ENCODE data around the gene TBC1D4. TPM values are rescaled to one million over a fixed set of nuclear protein-coding genes. Genes with fewer than 3 reads are reported as not detected.

Gene TBC1D4
- total RNA-seq, 1 donor from 2014 or later, result 5.3 TPM

- peaks cover 2% of the 10 kb centered on the region for H3K36me3 Mint-ChIP-seq (ENCODE audit: unreplicated experiment)
- no peak for DNase-seq (ENCODE audit: extremely low spot score, unreplicated experiment)
- no peak overlapping the region for H3K4me3 Mint-ChIP-seq (ENCODE audit: unreplicated experiment)
- TF ChIP-seq, protein P1, sequence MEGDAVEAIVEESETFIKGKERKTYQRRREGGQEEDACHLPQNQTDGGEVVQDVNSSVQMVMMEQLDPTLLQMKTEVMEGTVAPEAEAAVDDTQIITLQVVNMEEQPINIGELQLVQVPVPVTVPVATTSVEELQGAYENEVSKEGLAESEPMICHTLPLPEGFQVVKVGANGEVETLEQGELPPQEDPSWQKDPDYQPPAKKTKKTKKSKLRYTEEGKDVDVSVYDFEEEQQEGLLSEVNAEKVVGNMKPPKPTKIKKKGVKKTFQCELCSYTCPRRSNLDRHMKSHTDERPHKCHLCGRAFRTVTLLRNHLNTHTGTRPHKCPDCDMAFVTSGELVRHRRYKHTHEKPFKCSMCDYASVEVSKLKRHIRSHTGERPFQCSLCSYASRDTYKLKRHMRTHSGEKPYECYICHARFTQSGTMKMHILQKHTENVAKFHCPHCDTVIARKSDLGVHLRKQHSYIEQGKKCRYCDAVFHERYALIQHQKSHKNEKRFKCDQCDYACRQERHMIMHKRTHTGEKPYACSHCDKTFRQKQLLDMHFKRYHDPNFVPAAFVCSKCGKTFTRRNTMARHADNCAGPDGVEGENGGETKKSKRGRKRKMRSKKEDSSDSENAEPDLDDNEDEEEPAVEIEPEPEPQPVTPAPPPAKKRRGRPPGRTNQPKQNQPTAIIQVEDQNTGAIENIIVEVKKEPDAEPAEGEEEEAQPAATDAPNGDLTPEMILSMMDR (IDR thresholded peaks at IDR 0.05), result no peak
- H3K4me1 Mint-ChIP-seq (ENCODE audit: unreplicated experiment), result peaks cover 2% of the 10 kb centered on the region
- no peak overlapping the region for H3K27ac Mint-ChIP-seq (ENCODE audit: unreplicated experiment)
- no peaks in the 10 kb centered on the region for H3K9me3 Mint-ChIP-seq (ENCODE audit: unreplicated experiment)
- no peaks in the 10 kb centered on the region for H3K27me3 Mint-ChIP-seq (ENCODE audit: unreplicated experiment)
Measured at GRCh38 chr13:75302071-75302698, 179.8 kb downstream of the TBC1D4 start.

- Mint-ChIP-seq H3K4me1 (ENCODE audit: unreplicated experiment) (peaks cover 2% of the 10 kb centered on the region), H3K36me3 (ENCODE audit: unreplicated experiment) (peaks cover 2% of the 10 kb centered on the region), H3K9me3 (ENCODE audit: unreplicated experiment) (no peaks in the 10 kb centered on the region), H3K27ac (ENCODE audit: unreplicated experiment) (no peak overlapping the region), H3K4me3 (ENCODE audit: unreplicated experiment) (no peak overlapping the region), H3K27me3 (ENCODE audit: unreplicated experiment) (no peaks in the 10 kb centered on the region)
- no peak for DNase-seq (ENCODE audit: extremely low spot score, unreplicated experiment)
- TF ChIP-seq, protein P1 (IDR thresholded peaks at IDR 0.05), result no peak
Measured at GRCh38 chr13:75299913-75300862, 181.8 kb downstream of the TBC1D4 start.

- Mint-ChIP-seq H3K4me3 (ENCODE audit: unreplicated experiment) (no peak overlapping the region), H3K4me1 (ENCODE audit: unreplicated experiment) (peaks cover 2% of the 10 kb centered on the region), H3K9me3 (ENCODE audit: unreplicated experiment) (no peaks in the 10 kb centered on the region), H3K27me3 (ENCODE audit: unreplicated experiment) (no peaks in the 10 kb centered on the region), H3K27ac (ENCODE audit: unreplicated experiment) (no peak overlapping the region), H3K36me3 (ENCODE audit: unreplicated experiment) (peaks cover 2% of the 10 kb centered on the region)
- TF ChIP-seq, protein P1 (IDR thresholded peaks at IDR 0.05), result no peak
- no peak for DNase-seq (ENCODE audit: extremely low spot score, unreplicated experiment)
Measured at GRCh38 chr13:75299246-75299645, 182.7 kb downstream of the TBC1D4 start.

DNA sequence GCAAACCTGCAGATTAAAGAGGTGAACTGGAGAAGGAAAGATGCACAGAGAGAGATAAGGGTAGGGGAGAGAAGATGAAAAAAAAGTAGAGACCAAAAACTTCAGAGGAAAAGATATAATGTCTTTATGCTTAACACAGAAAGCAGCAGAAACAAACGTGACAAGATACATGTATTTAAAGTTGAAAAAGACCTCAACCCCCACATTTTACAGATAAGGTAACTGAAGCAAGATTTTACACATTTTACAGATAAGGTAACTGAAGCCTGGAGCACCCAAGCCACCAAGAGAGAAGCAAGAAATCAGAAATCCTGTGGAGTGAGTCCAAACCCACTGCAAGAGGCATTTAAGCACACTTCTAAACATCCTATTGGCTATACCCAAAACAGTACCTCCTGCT is 185.3 kb downstream of the TBC1D4 start:
- H3K27me3 Mint-ChIP-seq (ENCODE audit: unreplicated experiment), result no peaks in the 10 kb centered on the region
- TF ChIP-seq, protein P1 (IDR thresholded peaks at IDR 0.05), result no peak
- H3K27ac Mint-ChIP-seq (ENCODE audit: unreplicated experiment), result no peak overlapping the region
- H3K4me3 Mint-ChIP-seq (ENCODE audit: unreplicated experiment), result no peak overlapping the region
- DNase-seq (ENCODE audit: extremely low spot score, unreplicated experiment), result no peak
- H3K36me3 Mint-ChIP-seq (ENCODE audit: unreplicated experiment), result peaks cover 2% of the 10 kb centered on the region
- H3K9me3 Mint-ChIP-seq (ENCODE audit: unreplicated experiment), result peaks cover 3% of the 10 kb centered on the region
- H3K4me1 Mint-ChIP-seq (ENCODE audit: unreplicated experiment), result peaks cover 2% of the 10 kb centered on the region

DNA sequence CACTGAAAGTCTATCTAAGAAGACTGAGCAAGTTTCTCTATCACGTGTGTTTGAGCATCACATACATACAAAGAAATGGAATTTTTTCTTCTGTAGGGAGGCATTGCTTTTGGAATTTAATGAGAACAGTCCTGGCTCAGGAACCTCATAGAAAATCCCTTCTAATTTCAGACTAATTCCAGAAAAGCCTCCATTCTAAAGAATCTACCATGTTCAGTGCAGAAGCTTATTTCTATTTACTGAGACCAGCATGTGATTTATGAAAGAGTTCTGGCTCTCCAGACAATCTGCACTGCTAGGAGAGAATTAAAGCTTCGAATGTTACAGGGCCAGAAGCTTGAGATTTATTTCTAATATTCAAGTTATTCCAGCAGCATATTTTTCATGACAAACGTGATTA is 186.8 kb downstream of the TBC1D4 start:
- H3K4me1 Mint-ChIP-seq (ENCODE audit: unreplicated experiment), result no peaks in the 10 kb centered on the region
- H3K9me3 Mint-ChIP-seq (ENCODE audit: unreplicated experiment), result peaks cover 3% of the 10 kb centered on the region
- no peak for DNase-seq (ENCODE audit: extremely low spot score, unreplicated experiment)
- H3K27ac Mint-ChIP-seq (ENCODE audit: unreplicated experiment), result no peak overlapping the region
- TF ChIP-seq, protein P1 (IDR thresholded peaks at IDR 0.05), result no peak
- H3K4me3 Mint-ChIP-seq (ENCODE audit: unreplicated experiment), result no peak overlapping the region
- H3K36me3 Mint-ChIP-seq (ENCODE audit: unreplicated experiment), result peaks cover 2% of the 10 kb centered on the region
- H3K27me3 Mint-ChIP-seq (ENCODE audit: unreplicated experiment), result no peaks in the 10 kb centered on the region

Measured in osteocyte (in vitro differentiated cells).